ENCODE data around the gene RASAL3. TPM values are rescaled to one million over a fixed set of nuclear protein-coding genes. Genes with fewer than 3 reads are reported as not detected.

RASAL3 gene
- total RNA-seq, 1 donor from 2014 or later, result not detected

DNA sequence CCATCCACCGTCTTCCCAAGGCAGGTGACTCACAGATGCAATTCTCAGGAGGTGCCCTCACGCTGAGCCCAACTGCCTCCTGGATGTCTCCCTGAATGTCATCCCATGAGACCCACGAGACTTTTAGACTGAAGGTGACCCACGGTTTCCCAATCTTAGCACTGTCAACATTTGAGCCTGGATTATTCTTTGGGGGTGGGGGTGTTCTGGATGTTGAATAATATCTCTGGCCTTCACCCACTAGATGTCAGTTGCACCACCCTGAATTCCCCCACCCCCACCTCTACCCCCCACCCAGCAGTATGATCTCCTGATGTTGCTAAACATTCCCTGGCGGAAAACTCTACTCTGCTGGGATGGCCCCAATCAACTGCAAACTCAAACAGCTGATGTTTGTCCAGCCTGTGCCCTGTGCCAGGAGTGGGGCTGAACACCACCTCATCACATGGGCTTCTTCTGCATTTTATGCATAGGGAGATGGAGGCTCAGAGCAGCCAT is 41.8 kb upstream of the RASAL3 start:
- Mint-ChIP-seq H3K27me3 (no peaks in the 10 kb centered on the region), H3K4me3 (ENCODE audit: low read depth) (no peak overlapping the region), H3K4me1 (ENCODE audit: low read depth) (no peaks in the 10 kb centered on the region), H3K36me3 (ENCODE audit: insufficient read depth) (peaks cover 4% of the 10 kb centered on the region), H3K9me3 (ENCODE audit: low read depth) (peaks cover 33% of the 10 kb centered on the region), H3K27ac (no peak overlapping the region)
- no peak for DNase-seq (ENCODE audit: low spot score, unreplicated experiment)
- TF ChIP-seq, protein P1, sequence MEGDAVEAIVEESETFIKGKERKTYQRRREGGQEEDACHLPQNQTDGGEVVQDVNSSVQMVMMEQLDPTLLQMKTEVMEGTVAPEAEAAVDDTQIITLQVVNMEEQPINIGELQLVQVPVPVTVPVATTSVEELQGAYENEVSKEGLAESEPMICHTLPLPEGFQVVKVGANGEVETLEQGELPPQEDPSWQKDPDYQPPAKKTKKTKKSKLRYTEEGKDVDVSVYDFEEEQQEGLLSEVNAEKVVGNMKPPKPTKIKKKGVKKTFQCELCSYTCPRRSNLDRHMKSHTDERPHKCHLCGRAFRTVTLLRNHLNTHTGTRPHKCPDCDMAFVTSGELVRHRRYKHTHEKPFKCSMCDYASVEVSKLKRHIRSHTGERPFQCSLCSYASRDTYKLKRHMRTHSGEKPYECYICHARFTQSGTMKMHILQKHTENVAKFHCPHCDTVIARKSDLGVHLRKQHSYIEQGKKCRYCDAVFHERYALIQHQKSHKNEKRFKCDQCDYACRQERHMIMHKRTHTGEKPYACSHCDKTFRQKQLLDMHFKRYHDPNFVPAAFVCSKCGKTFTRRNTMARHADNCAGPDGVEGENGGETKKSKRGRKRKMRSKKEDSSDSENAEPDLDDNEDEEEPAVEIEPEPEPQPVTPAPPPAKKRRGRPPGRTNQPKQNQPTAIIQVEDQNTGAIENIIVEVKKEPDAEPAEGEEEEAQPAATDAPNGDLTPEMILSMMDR (IDR thresholded peaks at IDR 0.05; ENCODE audit: unreplicated experiment), result no peak

DNA sequence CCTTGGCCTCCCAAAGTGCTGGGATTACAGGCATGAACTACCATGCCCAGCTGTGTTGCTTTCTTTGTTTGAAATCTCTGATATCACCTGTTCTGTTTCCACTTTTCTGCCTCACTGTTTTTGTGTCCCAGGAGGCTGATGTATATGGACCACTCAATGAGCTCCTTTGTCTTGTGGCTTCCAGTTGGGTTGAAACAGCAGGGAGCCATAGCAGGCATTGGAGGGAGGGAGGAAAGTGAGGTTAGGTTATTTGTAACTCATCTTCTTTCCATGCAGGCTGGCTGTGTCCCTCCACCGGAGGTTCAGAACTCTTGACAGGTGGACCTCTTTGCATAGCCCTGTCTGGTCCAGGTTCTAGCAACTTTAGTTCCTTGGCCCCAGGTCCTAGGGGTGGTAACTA is 37.9 kb upstream of the RASAL3 start:
- no peaks in the 10 kb centered on the region for H3K27me3 Mint-ChIP-seq
- H3K9me3 Mint-ChIP-seq (ENCODE audit: low read depth), result peaks cover 50% of the 10 kb centered on the region
- no peak overlapping the region for H3K4me3 Mint-ChIP-seq (ENCODE audit: low read depth)
- TF ChIP-seq, protein P1 (IDR thresholded peaks at IDR 0.05; ENCODE audit: unreplicated experiment), result no peak
- no peaks in the 10 kb centered on the region for H3K4me1 Mint-ChIP-seq (ENCODE audit: low read depth)
- peaks cover 1% of the 10 kb centered on the region for H3K36me3 Mint-ChIP-seq (ENCODE audit: insufficient read depth)
- no peak overlapping the region for H3K27ac Mint-ChIP-seq
- DNase-seq (ENCODE audit: low spot score, unreplicated experiment), result no peak

DNA sequence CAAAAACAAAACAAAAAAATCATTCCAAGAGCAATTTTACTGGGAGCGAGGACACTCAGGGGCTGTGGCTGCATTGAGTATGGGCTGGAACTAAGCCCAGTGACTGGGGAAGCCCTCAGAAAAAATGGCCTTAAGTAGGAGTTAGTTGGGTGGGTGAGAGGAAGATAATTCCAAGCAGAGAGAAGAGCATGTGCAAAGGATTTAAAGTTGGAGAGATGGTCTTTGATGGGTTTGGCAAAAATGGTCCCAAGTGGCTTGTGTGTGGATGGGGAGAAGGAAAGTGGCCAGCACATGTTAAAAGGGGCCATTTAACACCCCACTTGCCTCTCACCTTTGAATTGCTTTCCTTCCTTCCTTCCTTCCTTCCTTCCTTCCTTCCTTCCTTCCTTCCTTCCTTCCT is 37.3 kb upstream of the RASAL3 start:
- TF ChIP-seq, protein P1 (IDR thresholded peaks at IDR 0.05; ENCODE audit: unreplicated experiment), result no peak
- H3K4me3 Mint-ChIP-seq (ENCODE audit: low read depth), result no peak overlapping the region
- H3K27me3 Mint-ChIP-seq, result no peaks in the 10 kb centered on the region
- peaks cover 46% of the 10 kb centered on the region for H3K9me3 Mint-ChIP-seq (ENCODE audit: low read depth)
- H3K4me1 Mint-ChIP-seq (ENCODE audit: low read depth), result no peaks in the 10 kb centered on the region
- no peak overlapping the region for H3K27ac Mint-ChIP-seq
- DNase-seq (ENCODE audit: low spot score, unreplicated experiment), result no peak
- H3K36me3 Mint-ChIP-seq (ENCODE audit: insufficient read depth), result peaks cover 1% of the 10 kb centered on the region

DNA sequence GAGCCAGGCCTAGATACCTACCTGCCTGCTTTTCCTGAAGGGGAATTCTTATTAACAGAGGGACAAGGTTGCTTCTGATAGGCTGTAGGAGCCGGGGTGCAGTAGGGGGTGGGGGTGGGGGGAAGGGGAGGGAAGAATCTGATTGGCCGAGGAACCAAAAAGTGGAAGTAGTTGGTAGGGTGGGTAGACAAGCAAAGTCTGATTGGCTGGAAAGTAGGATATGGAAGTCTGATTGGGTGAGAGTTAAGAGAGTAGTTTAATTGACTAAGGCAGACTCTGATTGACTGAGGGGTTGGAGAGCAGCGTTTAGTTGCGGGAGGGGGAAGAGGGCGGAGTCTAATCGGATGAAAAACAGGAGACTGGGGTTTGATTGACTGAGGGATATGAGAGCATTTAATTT is 34.6 kb upstream of the RASAL3 start:
- Mint-ChIP-seq H3K4me1 (ENCODE audit: low read depth) (no peaks in the 10 kb centered on the region), H3K36me3 (ENCODE audit: insufficient read depth) (peaks cover 1% of the 10 kb centered on the region), H3K4me3 (ENCODE audit: low read depth) (no peak overlapping the region), H3K27ac (no peak overlapping the region), H3K27me3 (no peaks in the 10 kb centered on the region), H3K9me3 (ENCODE audit: low read depth) (peaks cover 37% of the 10 kb centered on the region)
- DNase-seq (ENCODE audit: low spot score, unreplicated experiment), result no peak
- TF ChIP-seq, protein P1 (IDR thresholded peaks at IDR 0.05; ENCODE audit: unreplicated experiment), result no peak

DNA sequence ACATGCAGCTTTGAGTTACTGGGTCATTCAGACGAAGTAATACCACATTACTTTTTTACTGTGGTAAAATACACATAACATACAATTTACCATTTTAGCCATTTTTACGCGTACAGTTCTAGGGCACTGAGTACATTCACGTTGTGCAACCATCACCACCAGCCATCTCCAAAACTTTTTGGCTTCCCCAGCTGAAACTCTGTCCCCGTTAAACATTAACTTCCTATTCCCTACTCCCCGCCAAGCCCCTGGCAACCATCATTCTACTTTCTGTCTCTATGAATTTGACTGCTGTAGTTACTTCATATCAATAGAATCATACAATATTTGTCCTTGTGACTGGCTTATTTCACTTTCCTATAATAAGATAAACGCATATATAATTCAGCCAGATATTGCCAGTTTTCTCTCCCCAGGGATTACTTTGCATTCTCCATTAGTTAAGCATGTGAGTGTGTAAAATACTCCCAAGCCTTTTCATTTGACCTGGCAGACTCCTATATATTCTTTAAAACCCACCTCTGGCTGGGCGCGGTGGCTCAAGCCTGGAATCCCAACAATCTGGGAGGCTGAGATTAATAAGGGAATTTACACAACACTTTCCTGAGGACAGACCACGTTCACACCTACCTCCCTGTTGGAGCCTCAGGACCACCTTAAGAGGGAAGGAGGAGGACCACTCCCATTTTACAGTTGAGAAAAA is 34.0 kb upstream of the RASAL3 start:
- no peak overlapping the region for H3K27ac Mint-ChIP-seq
- H3K4me1 Mint-ChIP-seq (ENCODE audit: low read depth), result no peaks in the 10 kb centered on the region
- DNase-seq (ENCODE audit: low spot score, unreplicated experiment), result no peak
- peaks cover 39% of the 10 kb centered on the region for H3K9me3 Mint-ChIP-seq (ENCODE audit: low read depth)
- H3K27me3 Mint-ChIP-seq, result no peaks in the 10 kb centered on the region
- H3K4me3 Mint-ChIP-seq (ENCODE audit: low read depth), result no peak overlapping the region
- TF ChIP-seq, protein P1 (IDR thresholded peaks at IDR 0.05; ENCODE audit: unreplicated experiment), result no peak
- H3K36me3 Mint-ChIP-seq (ENCODE audit: insufficient read depth), result peaks cover 2% of the 10 kb centered on the region

Data from progenitor cell of endocrine pancreas (in vitro differentiated cells).